NCI-H2171 (cell line): ENCODE data around the gene FOXF2.

Experiments
- DNase-seq: peaks from one replicate; lab custom pipeline; 2025; lab: John Stamatoyannopoulos, UW

The FOXF2 gene

GRCh38 chr6:1407499-1407990 is 18.2 kb downstream of the FOXF2 start:
- DNase-seq = no peak

GRCh38 chr6:1409774-1410465 is 20.5 kb downstream of the FOXF2 start:
- no peak for DNase-seq

- DNase-seq = no peak
These were observed 23.5 kb downstream of the FOXF2 start for GRCh38 chr6:1412901-1413300.

GRCh38 chr6:1415416-1416063 is 26.2 kb downstream of the FOXF2 start:
- DNase-seq = no peak

- no peak for DNase-seq
These were observed 26.9 kb downstream of the FOXF2 start for GRCh38 chr6:1416191-1416760.

GRCh38 chr6:1416820-1417219 is 27.4 kb downstream of the FOXF2 start:
- DNase-seq = no peak

- DNase-seq = no peak
These were observed 28.3 kb downstream of the FOXF2 start for GRCh38 chr6:1417718-1418117.

GRCh38 chr6:1418471-1419191 is 29.3 kb downstream of the FOXF2 start:
- no peak for DNase-seq

GRCh38 chr6:1420382-1420781 is 31.0 kb downstream of the FOXF2 start:
- no peak for DNase-seq

- DNase-seq = no peak
These were observed 32.9 kb downstream of the FOXF2 start for GRCh38 chr6:1422290-1422689.

- no peak for DNase-seq
These were observed 34.2 kb downstream of the FOXF2 start for GRCh38 chr6:1423578-1423977.

GRCh38 chr6:1424306-1424927 is 35.0 kb downstream of the FOXF2 start:
- DNase-seq = peak; percentile 1

GRCh38 chr6:1426416-1426815 is 37.0 kb downstream of the FOXF2 start:
- DNase-seq = no peak

GRCh38 chr6:1435806-1436205 is 46.4 kb downstream of the FOXF2 start:
- DNase-seq = no peak

- DNase-seq = peak; percentile 50
These were observed 47.2 kb downstream of the FOXF2 start for GRCh38 chr6:1436334-1437306.

GRCh38 chr6:1437553-1438406 is 48.4 kb downstream of the FOXF2 start:
- no peak for DNase-seq

- DNase-seq = no peak
These were observed 49.1 kb downstream of the FOXF2 start for GRCh38 chr6:1438471-1438881.

- DNase-seq = no peak
These were observed 50.0 kb downstream of the FOXF2 start for GRCh38 chr6:1439349-1439748.

- no peak for DNase-seq
These were observed 53.6 kb downstream of the FOXF2 start for GRCh38 chr6:1442929-1443328.
